ENCODE data around the gene SHBG. TPM values are rescaled to one million over a fixed set of nuclear protein-coding genes. Genes with fewer than 3 reads are reported as not detected.

The SHBG gene, protein sequence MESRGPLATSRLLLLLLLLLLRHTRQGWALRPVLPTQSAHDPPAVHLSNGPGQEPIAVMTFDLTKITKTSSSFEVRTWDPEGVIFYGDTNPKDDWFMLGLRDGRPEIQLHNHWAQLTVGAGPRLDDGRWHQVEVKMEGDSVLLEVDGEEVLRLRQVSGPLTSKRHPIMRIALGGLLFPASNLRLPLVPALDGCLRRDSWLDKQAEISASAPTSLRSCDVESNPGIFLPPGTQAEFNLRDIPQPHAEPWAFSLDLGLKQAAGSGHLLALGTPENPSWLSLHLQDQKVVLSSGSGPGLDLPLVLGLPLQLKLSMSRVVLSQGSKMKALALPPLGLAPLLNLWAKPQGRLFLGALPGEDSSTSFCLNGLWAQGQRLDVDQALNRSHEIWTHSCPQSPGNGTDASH
- 0.38 to 0.70 TPM (median 0.50 TPM) in 5 replicates for total RNA-seq (2022; extraction: Qiagen RNA extraction; ENCODE audit: low read depth)

DNA sequence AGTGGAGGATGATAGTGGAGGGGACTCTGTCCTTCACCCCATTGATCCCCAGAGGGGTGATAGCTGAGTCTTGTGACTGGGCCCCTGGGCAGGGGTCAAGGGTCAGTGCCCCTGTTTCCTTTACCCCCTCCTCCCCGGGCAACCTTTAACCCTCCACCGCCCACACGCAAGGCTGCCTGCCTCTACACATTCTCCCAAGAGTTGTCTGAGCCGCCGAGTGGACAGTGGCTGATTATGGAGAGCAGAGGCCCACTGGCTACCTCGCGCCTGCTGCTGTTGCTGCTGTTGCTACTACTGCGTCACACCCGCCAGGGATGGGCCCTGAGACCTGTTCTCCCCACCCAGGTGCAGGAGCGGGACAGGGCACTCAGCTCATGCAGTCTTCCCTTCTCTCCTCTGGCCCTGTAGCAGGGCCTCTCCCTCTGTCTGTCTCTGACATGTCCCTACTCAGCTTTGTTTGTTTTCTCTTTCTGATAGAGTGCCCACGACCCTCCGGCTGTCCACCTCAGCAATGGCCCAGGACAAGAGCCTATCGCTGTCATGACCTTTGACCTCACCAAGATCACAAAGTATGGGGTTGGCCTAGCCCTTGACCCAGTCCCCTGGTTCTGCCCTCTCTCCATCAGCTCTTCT, at the start of gene SHBG:
Gene SHBG, plus strand, starts transcription at position 197 of the 633 bp plus-strand sequence. Its CDS starts 38 bp downstream, at position 235.

DNA sequence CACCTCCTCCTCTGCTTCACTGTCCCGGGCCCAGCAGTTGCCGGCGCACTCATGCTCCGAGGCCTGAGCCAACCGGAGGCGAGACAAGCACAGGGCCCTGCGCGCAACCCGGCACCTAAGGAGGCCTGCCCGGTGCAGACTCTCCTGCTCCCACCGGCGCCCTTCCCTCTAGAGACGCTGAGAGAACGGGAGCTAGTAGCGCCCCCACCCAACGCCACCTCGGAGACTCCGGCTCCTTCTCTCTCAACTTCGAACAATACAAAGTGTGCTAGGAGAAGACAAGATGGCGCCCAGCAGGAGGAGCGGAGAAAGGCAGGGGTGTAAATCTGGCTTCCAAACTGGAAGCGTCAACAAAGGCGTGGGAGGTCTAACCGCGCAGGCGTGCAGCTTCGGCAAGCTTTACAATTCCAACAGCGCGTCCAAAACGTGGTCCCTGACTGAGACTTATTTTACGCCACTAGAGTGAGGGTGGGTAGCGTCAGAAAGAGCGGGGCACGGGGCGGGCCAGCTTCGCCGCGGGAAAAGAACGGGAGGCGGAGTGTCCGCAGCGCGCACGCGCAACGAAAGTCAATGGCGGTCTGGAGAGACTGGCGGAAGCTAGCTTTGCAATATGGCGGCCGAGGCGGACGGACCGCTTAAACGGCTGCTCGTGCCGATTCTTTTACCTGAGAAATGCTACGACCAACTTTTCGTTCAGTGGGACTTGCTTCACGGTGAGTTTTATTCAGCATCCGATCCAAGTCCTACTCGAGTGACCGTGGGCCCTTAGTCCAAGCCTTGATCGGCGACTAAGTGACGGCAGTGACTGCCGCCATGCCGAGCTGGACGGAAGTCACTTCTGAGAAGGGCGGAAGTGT, 46.5 kb upstream of the SHBG start, which contains the start of gene MPDU1:
Gene MPDU1, plus strand, starts transcription at position 600 of the 857 bp plus-strand sequence. Its CDS starts 11 bp downstream, at position 611.

DNA sequence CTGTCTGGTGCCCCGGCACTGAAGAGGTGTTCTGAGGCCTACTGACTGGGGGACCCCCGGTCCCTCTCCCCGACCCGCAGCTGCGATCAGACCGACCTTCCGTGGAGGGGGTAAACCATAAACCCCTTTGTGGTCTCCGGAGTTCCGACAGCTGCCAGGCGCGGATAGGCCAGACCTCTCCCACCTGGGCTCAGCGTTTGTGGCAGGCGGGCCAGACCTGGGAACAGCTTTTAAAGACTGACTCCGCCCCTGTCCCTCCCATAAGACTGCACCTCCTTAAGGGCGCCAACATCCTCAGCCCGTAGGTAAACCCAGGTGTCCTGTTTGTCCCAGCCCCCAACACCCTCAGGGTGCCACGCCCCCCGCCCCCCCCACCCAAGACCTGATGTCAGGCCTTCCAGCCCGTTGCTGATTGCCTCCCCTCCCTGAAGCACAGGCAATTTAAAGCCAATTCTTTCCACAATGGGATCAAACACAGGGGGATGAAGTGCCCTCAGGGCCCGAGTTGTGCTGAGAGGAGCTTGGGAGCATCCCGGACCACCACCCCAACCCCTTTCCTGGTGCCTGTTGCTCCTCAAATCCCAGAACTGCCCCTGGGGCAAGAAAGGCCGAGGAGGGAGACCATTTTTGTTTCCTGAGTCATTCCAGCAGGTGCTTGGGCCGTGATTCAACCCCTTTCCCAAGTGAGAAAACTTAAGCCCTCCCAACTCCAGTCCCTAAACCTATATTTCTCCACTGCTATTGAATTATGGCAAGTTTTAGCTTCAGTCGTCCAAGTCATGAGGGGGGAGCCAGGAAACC, 39.8 kb upstream of the SHBG start, which contains the start of gene SOX15:
Gene SOX15, minus strand, starts transcription at position 204 of the 801 bp plus-strand sequence. CDS start 418 bp downstream, outside the sequence.

DNA sequence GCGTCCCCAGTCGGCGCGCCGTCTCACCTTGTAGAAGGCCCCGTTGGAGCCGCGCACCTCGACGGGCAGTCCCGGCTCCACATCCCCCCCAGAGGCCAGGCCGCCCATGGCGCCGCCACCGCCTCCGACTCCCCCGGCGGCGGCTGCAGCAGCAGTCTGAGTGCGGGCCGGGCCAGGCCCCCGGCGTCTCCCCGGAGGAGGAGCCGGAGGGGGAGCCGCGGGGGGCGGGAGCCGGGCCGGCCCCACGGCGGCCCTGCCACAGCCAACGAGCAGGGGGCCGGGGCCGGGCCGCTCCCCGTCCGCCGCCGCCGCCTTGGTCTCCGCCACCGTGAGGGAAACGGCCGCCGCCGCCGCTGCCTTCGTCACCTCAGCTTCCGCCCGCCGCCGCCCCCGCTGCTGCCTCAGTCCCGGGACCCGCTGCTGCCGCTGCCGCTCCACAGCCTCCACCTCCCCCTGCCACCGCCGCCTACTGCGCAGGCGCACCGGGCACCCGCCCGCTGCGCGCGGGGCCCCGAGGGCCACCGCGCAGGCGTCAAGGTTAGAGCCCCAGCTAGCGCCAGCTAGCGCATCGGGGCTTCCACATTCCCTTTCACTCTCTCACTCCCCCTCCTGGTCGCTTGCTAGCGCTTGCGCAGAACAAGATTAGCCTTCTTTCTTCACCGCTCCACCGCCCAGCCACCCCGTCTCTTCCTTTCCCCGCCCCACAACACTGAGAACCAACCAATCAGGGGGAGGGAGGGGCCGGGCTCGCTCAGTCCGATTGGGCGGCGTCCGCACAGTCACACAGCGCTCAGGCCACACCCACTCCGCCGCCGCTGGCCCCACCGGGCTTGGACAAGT, 15.3 kb upstream of the SHBG start, which contains the start of gene FXR2:
Gene FXR2, minus strand, starts transcription at position 473 of the 840 bp plus-strand sequence. Its CDS starts 365 bp downstream, at position 108.

DNA sequence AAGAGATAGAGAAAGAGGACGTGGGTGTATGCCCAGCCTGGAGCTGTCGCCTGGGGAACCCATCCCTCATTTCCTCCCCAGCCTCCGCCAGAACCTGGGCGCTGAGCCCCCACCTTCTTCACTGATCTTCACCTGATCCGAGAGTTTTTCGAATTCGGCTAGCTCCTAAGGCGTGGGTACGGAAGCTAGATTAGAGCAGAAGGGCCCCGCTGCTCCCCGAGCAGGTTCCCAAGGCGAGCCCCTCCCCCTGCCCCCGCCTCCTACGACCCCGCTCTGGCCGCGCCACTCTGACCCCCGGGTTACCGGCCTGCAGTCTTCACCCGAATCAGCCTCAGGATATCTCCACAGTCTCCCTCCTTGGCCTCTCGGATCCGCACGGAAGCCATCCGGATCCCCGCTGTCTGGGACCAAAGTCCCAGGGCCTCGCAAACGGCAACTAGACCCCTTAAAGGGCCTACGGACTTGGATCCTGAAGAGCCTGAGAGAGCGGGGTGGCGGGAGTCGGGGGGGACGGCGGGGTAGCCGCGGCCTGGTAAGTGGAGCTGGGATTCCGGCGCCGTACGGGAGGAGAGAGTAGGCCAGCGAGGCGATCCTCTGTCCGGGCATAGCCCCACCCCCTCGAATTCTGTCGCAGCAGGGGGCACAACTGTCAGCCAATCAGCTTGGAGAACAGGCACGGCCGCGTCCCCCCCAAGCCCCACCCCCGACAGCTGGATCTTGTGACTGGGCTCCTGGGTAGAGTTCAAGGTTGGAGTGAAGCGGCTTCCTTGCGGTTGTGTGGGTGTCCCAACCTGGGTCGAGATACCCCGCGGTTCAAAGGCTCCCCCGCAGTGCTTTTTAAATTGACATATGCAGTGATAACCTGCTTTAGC, 2.4 kb upstream of the SHBG start, which contains the start of gene SAT2:
Gene SAT2, minus strand, starts transcription at position 572 of the 872 bp plus-strand sequence. Its CDS starts 186 bp downstream, at position 386.

DNA sequence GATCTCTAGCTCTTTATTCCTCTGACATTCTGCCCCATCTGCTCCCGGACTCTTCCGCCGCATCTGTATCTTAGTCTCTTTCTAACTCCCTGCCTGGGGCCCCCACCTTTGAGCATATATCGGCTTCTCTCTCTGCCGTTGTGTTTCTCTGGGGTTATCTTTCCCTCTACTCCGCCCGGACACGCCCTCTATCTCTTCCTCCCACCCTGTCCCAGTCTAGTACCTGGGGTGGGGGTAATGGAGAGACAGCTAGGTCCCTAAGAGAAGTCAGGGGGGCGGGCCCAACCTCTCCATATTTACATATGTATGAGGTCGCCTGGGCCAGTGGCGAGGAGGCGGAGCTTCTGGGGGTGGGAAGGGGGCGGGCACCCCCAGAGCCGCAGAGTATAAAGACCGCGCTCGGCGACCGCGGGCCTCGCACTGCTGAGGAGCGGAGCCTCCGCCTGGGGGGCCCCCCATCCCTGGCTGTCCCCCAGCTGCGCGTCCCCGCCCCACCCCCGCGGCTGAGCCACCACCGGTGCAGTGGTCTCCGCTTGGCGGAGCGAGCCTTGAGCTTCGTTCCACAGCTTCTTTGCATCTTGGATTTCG, 20.7 kb downstream of the SHBG start, which contains the start of gene ATP1B2:
Gene ATP1B2, plus strand, starts transcription at position 418 of the 588 bp plus-strand sequence. CDS start 593 bp downstream, outside the sequence.

Other genes starting within 250 kb of the SHBG start
- 1.3 to 1.8 TPM (median 1.6 TPM) in 5 replicates for gene TNK1, start 249.0 kb upstream of the SHBG start, total RNA-seq (2022; extraction: Qiagen RNA extraction; ENCODE audit: low read depth)
- gene PLSCR3, start 235.6 kb upstream of the SHBG start, total RNA-seq (2022; extraction: Qiagen RNA extraction; ENCODE audit: low read depth), result 34.1 to 39.8 TPM (median 34.4 TPM) in 5 replicates
- 181 to 226 TPM (median 200 TPM) in 5 replicates for gene TMEM256, start 226.0 kb upstream of the SHBG start, total RNA-seq (2022; extraction: Qiagen RNA extraction; ENCODE audit: low read depth)
- 15.4 to 21.5 TPM (median 18.0 TPM) in 5 replicates for gene NLGN2, start 222.3 kb upstream of the SHBG start, total RNA-seq (2022; extraction: Qiagen RNA extraction; ENCODE audit: low read depth)
- gene SPEM1, start 209.8 kb upstream of the SHBG start, total RNA-seq (2022; extraction: Qiagen RNA extraction; ENCODE audit: low read depth), result 0.08 TPM in 1 of 5 replicates, not detected in the others
- 0.07 TPM in 1 of 5 replicates, not detected in the others for gene SPEM2, start 204.5 kb upstream of the SHBG start, total RNA-seq (2022; extraction: Qiagen RNA extraction; ENCODE audit: low read depth)
- gene SPEM3, start 201.3 kb upstream of the SHBG start, total RNA-seq (2022; extraction: Qiagen RNA extraction; ENCODE audit: low read depth), result 0.03 TPM in 2 of 5 replicates, not detected in the others
- 10.3 to 13.9 TPM (median 12.1 TPM) in 5 replicates for gene TMEM102, start 194.7 kb upstream of the SHBG start, total RNA-seq (2022; extraction: Qiagen RNA extraction; ENCODE audit: low read depth)
- gene FGF11, start 190.6 kb upstream of the SHBG start, total RNA-seq (2022; extraction: Qiagen RNA extraction; ENCODE audit: low read depth), result 0.86 to 1.3 TPM (median 1.1 TPM) in 5 replicates
- gene CHRNB1, start 185.1 kb upstream of the SHBG start, total RNA-seq (2022; extraction: Qiagen RNA extraction; ENCODE audit: low read depth), result 5.4 to 7.8 TPM (median 7.1 TPM) in 5 replicates
- gene ZBTB4, start 150.5 kb upstream of the SHBG start, total RNA-seq (2022; extraction: Qiagen RNA extraction; ENCODE audit: low read depth), result 21.4 to 26.2 TPM (median 24.4 TPM) in 5 replicates
- gene SLC35G6, start 148.7 kb upstream of the SHBG start, total RNA-seq (2022; extraction: Qiagen RNA extraction; ENCODE audit: low read depth), result not detected in 5 replicates
- 69.1 to 95.1 TPM (median 80.5 TPM) in 5 replicates for gene POLR2A, start 145.8 kb upstream of the SHBG start, total RNA-seq (2022; extraction: Qiagen RNA extraction; ENCODE audit: low read depth)
- 8.4 to 13.8 TPM (median 11.7 TPM) in 5 replicates for gene TNFSF12, start 81.1 kb upstream of the SHBG start, total RNA-seq (2022; extraction: Qiagen RNA extraction; ENCODE audit: low read depth)
- gene TNFSF13, start 71.4 kb upstream of the SHBG start, total RNA-seq (2022; extraction: Qiagen RNA extraction; ENCODE audit: low read depth), result 0.53 to 0.94 TPM (median 0.70 TPM) in 5 replicates
- 90.8 to 107 TPM (median 105 TPM) in 5 replicates for gene SENP3, start 68.2 kb upstream of the SHBG start, total RNA-seq (2022; extraction: Qiagen RNA extraction; ENCODE audit: low read depth)
- 31.9 to 41.8 TPM (median 37.0 TPM) in 5 replicates for gene CD68, start 50.5 kb upstream of the SHBG start, total RNA-seq (2022; extraction: Qiagen RNA extraction; ENCODE audit: low read depth)
- 117 to 176 TPM (median 130 TPM) in 5 replicates for gene MPDU1, start 46.3 kb upstream of the SHBG start, total RNA-seq (2022; extraction: Qiagen RNA extraction; ENCODE audit: low read depth)
- gene SOX15, start 40.0 kb upstream of the SHBG start, total RNA-seq (2022; extraction: Qiagen RNA extraction; ENCODE audit: low read depth), result 0.36 to 0.44 TPM (median 0.37 TPM) in 5 replicates
- 59.9 to 63.2 TPM (median 61.1 TPM) in 5 replicates for gene FXR2, start 15.2 kb upstream of the SHBG start, total RNA-seq (2022; extraction: Qiagen RNA extraction; ENCODE audit: low read depth)
- gene SAT2, start 2.3 kb upstream of the SHBG start, total RNA-seq (2022; extraction: Qiagen RNA extraction; ENCODE audit: low read depth), result 75.9 to 92.6 TPM (median 88.1 TPM) in 5 replicates
- 0.13 to 0.27 TPM (median 0.24 TPM) in 5 replicates for gene ATP1B2, start 20.8 kb downstream of the SHBG start, total RNA-seq (2022; extraction: Qiagen RNA extraction; ENCODE audit: low read depth)
- 50.2 to 60.1 TPM (median 56.6 TPM) in 5 replicates for gene TP53, start 57.4 kb downstream of the SHBG start, total RNA-seq (2022; extraction: Qiagen RNA extraction; ENCODE audit: low read depth)
- gene WRAP53, start 58.3 kb downstream of the SHBG start, total RNA-seq (2022; extraction: Qiagen RNA extraction; ENCODE audit: low read depth), result 33.2 to 47.3 TPM (median 45.3 TPM) in 5 replicates
- 1.2 to 1.9 TPM (median 1.6 TPM) in 5 replicates for gene EFNB3, start 75.1 kb downstream of the SHBG start, total RNA-seq (2022; extraction: Qiagen RNA extraction; ENCODE audit: low read depth)
- gene DNAH2, start 87.6 kb downstream of the SHBG start, total RNA-seq (2022; extraction: Qiagen RNA extraction; ENCODE audit: low read depth), result 0.01 to 0.09 TPM (median 0.02 TPM) in 5 replicates
- gene KDM6B, start 204.1 kb downstream of the SHBG start, total RNA-seq (2022; extraction: Qiagen RNA extraction; ENCODE audit: low read depth), result 17.7 to 24.0 TPM (median 19.0 TPM) in 5 replicates
- gene TMEM88, start 224.9 kb downstream of the SHBG start, total RNA-seq (2022; extraction: Qiagen RNA extraction; ENCODE audit: low read depth), result 0.57 to 1.7 TPM (median 0.96 TPM) in 5 replicates
- gene NAA38, start 227.4 kb downstream of the SHBG start, total RNA-seq (2022; extraction: Qiagen RNA extraction; ENCODE audit: low read depth), result 191 to 232 TPM (median 215 TPM) in 5 replicates
- gene CYB5D1, start 227.9 kb downstream of the SHBG start, total RNA-seq (2022; extraction: Qiagen RNA extraction; ENCODE audit: low read depth), result 21.2 to 25.1 TPM (median 23.1 TPM) in 5 replicates

Measured in A549 treated with DMSO at 1 μM for 4 hours (cell line).